ENCODE results near the gene CYP19A1.

CYP19A1 gene

DNA sequence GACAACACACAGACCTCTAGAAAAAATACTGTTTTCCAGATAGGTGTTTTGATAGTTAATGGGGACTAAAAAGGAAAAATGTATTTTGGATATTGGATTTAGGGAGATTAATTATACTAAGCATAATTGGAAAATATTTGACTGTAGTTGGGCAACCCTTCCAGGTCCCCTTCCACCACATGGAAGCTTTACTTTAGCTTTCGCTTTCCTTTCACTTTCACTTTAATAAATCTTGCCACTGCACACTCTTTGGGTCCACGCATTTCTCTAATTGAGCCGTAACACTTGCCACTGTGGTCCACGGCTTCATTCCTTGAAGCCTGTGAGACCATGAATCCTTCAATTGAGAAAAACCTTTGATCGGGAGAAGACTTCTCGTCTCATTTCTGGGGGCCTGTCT, 18.6 kb upstream of the CYP19A1 start:
- DNase-seq (ENCODE audit: low spot score), result no peak

DNA sequence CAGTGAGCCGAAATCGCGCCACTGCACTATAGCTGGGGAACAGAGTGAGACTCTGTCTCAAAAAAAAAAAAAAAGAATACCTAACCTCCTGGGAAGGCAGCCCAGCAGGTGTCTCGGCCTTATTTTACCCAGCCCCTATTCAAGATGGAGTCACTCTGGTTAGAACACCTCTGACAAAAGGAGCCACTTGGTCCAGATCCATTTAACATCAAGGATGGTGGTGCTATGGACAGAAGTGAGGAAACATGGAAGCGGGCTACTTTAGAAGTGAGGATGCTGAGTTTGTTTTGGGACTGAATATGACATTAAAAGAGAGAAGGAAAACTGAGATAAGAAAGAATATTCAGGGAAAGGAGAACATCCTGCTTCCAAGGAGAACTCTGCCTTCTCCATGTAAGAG, 17.8 kb upstream of the CYP19A1 start:
- no peak for DNase-seq (ENCODE audit: low spot score)

DNA sequence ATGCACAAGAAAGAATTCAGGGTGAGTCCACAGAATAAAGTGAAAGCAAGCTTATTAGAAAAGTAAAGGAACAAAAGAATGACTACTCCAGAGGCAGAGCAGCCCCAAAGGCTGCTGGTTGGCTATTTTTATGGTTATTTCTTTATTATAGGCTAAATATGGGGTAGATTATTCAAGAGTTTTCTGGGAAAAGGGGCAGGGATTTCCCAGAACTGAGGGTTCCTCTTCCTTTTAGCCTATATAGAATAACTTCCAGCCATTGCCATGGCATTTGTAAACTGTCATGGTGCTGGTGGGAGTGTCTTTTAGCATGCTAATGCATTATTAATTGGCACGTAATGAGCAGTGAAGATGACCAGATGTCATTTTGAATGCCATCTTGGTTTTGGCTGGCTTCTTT, 16.7 kb upstream of the CYP19A1 start:
- DNase-seq (ENCODE audit: low spot score), result no peak

DNA sequence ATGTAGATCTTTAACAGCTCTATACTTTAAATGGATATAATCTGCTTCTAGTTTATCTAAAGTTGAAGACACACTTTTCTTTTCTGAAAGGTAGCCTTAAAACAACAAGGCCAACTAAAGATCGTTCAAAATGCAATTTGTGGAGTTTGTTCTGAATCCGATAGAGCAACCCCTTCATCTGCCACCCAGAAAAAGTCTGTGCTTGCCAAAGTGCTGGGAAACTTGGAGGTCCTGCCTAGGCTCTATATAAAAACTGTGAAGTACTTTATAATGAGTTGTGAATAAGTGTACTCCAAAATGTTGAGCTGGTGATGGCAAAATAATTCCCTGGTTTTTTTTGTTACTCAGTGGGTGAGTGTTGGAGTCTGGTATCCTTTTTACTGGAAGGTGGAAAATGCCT, 15.6 kb upstream of the CYP19A1 start:
- DNase-seq (ENCODE audit: low spot score), result no peak

DNA sequence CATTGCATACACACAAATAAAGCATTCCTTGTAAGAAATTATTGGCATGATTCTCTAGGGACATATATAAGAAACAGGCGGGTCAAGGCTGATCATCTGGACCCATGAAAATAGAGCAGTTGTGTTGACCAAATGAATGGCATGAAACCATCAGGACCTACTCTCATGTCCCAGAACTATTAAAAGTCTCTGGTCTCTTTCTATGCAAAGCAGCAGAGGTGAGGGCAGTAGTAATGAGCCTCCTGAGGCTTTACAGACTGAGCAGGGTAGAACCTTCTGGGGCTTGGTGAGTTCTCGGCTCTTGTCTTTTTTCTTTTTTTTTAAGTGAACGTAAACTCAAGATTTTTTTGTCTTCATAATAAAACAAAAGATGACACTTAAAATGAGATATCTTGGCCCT, 12.3 kb upstream of the CYP19A1 start:
- DNase-seq (ENCODE audit: low spot score), result no peak

DNA sequence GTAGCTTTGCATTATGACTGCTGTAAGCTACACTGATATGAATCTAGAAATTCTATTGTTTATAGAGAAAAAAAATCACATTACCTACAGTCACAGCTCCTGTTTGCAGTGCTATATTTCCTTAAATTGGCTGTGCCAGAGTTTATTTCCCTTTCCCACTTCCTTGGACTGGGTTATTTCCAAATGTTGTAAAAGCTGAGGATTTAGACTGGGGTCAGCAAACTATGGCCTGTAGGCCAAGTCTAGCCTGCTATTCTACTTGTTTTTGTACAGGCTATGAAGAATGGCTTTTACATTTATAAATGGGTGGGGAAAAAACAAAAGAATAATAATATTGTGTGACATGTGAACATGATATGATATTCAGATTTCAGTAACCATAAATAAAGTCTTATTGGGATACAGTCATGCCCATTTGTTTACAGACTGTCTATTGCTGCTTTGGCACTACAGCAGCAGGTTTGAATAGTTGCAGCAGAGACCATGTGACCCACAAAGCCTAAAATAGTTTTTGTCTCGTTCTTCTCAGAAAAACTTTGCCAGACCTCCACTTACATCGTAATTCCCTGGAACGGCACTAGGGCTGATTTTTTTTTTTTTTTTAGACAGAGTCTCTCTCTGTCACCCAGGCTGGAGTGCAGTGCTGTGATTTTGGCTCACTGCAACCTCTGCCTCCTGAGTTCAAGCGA, 10.9 kb upstream of the CYP19A1 start:
- no peak for DNase-seq (ENCODE audit: low spot score)

DNA sequence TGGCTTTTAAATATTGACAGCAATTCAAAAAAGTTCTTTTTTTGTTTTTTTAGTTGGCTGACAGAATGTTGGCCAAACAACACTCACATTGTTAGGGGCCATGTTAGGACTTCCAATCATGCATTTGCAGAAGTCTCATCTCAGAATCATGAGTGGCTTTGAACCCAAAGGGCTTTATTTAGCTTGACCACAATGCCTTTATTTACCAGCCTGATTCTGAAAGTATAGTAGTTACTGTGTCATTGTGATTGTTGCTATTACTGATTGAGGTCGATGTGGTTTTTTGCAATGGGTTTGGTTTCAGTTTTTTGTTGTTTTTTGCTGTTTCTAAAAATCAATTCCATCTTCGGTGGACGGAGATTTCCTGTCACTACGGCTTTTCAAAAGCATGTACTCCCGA, 10.3 kb upstream of the CYP19A1 start:
- no peak for DNase-seq (ENCODE audit: low spot score)

DNA sequence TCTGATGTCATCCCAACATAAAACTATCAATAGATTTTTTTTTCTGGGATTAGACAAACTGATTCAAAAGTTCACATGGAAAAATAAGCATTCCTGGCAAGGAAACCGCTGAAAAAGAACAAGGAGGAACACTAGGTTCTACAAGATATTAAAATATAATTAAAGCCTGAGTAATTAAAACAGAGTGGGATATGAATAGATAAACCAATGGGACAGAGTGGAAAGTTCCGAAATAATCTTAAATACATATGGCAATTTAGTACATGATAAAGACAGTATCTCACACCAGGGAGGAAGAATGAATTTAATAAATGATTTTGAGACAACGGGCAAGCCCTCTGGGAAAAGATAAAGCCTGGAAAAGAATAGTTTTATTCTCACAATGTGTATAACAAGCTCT, 7.7 kb upstream of the CYP19A1 start:
- no peak for DNase-seq (ENCODE audit: low spot score)

DNA sequence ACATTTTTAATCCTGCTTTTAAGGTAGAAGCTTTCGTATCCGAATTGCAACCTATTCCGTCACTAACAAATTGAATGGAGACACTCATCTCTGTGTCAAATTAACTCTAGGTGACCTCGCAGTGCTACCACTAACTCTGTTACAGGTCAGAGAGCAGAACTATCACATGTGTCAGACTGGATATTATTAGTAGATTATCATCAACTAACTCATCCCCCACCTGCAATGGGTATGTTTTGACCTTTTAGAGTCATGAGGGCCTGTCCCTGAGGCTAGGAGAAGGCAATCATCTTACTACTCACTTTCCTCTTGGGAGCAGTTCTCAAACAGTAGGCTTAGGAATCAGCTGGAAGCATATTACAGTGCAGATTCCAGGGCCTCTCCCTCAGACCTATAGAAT, 5.1 kb upstream of the CYP19A1 start:
- DNase-seq (ENCODE audit: low spot score), result no peak

DNA sequence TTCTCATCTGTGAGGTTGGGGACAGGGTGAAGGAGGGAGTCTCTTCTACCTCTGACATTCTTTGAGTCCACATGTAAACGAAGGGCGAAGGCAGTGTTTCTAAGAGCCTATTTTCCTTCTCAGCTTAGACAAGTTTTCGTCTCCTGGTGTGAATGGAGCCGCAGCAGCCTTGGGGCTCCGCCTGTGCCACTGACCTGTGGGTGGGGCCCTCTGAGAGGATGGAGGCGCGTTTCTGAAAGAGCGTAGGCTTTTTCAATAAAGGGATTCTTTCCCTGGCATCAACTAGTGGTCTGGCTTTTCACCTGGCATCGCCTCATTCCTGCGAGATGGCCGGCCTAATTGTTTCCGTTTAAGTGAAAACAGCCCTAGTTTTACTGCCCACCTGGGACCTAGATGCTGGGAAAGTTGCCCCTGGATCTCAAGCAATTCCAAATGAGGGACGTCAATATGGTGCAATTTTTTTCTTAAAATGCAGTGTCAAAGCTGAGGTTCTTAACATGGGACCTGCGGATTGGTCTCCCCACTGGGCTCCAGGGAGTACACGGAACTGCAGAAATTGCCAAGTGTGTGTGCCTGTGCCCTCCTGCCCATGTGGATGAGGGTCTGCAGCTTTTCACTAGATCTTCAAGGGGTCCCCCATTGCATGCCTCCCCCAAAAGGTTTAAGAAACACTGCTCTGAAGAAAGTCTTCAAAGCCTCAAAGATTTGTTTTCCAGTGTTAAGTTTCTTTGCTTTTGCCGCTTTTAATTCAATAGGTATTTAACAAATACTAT, 4.0 kb upstream of the CYP19A1 start:
- DNase-seq (ENCODE audit: low spot score), result no peak

DNA sequence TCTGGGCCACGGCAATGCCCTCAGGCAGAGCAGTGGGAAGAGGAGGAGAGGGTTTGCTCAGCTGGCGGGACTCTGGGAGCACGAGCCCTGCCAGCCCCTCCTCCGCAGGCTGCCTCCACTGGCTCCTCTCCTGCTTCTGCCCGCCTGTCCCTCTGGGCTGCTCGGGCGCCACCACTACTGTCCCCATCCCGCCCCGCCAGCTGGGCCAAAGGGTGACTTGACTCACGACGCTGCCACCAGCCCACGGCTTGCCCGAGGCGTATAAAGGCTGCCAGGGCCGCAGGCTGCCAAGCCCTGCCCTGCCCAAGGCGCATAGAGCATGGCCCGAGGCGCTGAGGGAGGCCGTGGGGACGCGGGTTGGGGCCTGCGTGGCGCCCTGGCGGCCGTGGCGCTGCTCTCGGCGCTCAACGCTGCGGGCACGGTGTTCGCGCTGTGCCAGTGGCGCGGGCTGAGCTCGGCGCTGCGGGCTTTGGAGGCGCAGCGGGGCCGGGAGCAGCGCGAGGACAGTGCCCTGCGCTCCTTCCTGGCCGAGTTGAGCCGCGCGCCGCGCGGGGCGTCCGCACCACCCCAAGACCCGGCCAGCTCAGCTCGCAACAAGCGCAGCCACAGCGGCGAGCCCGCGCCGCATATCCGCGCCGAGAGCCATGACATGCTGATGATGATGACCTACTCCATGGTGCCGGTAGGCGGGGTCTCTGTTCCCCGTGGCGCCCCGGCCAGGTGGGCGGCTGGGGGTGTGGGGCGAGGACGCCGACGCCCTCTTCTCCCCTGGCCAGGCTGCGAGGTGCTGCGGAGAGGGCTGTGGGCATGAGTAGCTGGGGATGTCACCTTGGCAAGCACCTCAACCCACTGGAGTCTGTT, 3.2 kb upstream of the CYP19A1 start, which contains the start of gene GLDN:
Gene GLDN (plus strand): TSS at position 290 of the 861 bp plus-strand sequence. CDS start 30 bp downstream, at position 320.
- DNase-seq (ENCODE audit: low spot score), result peak; percentile 22

DNA sequence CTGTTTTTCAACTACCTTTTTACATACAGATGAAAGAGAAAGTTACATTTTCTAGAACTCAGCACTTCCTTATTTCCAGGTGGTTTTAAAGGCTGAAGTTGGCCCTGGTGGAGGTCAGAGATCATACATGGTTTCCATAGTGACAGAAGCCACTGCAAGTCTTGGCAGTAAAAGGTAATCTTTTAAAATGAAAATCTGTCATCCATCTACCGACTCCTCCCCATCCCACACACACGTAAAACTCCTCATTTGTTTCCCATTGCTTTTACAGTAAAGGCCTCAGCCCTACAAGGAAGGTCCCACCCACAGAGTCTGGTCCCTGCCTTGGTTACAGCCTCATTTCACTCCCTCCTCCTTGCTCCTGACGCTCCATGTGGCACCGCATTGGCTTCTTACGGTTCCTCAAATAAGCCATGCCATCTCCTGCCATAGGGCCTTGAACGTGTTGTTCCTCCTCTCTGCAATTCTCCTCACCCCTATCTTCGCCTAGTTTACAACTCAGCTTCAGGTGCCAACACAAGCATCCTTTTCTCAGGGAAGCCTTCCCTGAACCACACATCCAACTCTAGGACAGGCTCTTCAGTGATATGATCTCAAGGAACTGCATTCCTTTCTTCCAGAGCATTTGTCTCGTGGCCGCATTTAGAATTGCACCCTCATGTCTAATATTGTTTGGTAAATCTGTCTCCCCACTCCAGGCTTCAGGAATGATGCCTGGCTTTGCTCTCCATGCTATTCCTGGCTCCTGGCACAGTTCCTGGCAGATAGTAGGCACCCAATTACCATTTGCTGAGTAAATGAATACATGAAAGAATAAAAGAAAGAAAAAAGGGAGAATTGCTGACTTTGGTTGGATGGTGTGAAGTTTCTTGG, 2.6 kb downstream of the CYP19A1 start:
- no peak for DNase-seq (ENCODE audit: low spot score)

DNA sequence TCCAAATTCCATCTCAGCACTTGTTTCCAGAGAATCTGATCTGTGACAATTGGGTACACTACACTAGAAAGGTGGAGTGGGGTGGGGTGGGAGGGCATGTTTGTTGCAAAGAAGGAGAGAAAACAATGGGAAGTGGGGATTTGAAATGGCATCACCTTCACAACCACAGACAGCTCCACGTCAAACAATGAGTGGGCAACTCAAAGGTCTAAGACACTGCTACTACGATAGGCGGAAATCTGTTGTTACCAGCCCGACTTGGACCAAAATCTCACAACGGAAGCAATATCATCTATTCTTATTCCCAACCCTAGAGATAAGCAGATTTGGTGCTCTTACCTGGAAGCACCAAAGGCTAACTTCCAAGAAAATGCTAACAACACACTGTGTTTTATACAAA, 3.3 kb downstream of the CYP19A1 start:
- DNase-seq (ENCODE audit: low spot score), result no peak

DNA sequence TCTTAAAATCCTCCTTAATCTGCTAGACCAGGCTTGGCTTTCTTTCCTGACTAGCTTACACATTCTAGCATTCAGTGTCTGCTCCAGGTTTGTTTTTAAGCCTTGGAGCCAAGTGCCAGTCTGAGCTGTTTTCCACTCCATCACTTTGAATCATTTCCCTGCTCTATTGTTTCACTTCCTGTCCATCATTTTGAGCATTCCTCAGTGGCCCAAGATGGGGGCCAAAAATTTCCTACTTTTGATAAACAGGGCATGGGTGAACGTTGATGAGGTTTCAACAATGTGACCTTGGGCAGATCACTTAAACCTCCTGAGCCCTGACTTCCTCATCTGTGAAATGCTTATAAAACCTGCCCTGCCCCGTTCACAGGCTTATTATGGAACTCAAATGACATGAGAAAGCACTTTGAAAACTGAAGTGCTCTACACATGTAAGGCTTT, 4.4 kb downstream of the CYP19A1 start:
- DNase-seq (ENCODE audit: low spot score), result no peak

DNA sequence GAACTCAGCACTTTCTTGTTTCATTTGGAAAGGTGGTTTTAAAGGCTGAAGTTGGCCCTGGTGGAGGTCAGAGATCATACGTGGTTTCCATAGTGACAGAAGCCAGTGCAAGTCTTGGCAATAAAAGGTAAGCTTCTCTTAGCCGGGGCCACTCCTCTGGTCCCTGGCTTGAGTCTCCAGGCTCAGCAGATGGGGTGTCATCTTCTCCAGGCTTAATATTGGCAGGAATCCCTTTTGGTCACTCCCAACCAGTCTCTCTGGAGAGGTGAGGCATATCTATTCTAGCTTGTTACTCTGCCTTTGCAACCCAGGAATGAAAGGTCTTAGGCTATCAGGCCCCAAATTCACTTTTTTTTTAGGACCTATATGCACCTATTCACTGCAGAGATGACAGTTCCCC, 4.8 kb downstream of the CYP19A1 start:
- DNase-seq (ENCODE audit: low spot score), result no peak

DNA sequence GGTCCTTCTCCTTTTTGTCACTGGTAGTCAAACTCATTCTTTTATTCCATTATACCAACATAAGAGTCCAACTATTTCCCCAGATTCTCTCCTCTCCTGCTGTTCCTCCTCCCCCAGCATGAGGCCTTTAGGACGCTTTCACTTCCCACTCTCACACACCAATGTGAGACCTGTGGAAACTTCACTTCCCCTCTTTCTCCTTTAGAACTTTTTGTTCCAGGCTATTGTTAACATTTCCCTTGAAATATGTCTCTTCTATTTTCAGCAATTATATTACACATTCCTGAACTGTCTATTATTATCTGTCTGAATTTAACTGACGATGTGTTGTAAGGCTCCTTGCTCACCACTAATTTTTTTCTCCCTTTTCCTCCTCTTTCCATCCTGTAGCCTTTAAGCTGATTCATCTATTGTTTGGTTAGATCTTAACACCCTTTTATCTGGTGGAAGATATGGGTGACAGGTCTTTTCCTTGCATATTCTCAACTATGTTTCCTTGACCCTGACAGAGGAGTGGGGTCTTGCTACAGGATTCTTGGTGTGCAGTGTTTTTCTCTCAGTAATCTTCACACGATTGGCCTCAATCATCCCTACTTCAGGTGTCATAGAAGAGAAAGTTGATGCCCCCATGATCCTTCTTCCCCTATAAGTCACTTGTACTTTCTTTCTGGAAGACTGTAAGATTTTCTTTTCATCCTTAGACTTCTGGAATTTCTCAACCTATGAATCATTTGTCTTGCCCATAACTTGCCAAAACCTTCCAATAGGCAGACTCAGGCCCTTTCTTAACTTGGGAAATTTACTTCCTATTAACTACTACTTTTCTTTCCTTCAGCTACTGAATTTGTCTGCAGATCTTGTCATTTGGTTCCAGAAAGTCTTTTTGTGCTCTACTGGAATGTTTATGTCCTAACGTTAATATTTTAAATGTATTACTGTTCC, 5.9 kb downstream of the CYP19A1 start:
- no peak for DNase-seq (ENCODE audit: low spot score)

DNA sequence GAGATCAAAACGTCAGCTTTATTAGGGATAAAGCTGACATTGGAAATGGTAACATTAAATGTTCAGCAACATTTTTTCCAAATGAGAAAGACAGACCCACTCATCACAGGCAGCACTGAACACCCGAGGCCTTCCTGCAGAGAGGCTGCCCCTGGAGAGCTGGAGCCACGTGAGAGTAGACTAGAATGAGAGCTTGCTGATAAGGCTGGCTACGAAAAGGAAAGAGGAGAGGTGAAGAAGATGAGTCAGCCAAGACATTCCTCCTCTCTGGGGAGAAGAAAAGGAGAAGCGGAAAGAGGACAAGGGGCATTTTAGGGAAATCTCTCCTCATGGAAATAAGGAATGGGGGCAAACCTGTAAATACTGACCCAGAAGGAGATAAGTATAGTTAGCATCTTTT, 7.3 kb downstream of the CYP19A1 start:
- DNase-seq (ENCODE audit: low spot score), result no peak

DNA sequence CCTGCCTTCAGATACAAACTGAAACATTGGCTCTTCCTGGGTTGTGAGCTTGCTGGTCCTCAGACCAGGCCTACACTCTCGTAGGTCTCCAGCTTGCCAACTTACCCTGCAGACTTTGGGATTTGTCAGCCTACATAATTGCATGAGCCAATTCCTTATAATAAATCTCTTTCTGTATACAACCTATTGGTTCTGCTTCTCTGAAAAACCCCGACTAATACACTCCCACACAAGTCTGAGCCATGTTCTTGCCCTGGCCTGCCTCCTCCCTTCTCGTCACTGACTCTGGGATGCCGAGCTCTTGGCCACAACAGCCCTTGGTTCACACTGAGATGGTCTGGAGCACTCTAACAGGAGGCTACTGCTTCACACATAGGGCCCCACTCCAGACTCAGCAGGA, 9.5 kb downstream of the CYP19A1 start:
- no peak for DNase-seq (ENCODE audit: low spot score)

DNA sequence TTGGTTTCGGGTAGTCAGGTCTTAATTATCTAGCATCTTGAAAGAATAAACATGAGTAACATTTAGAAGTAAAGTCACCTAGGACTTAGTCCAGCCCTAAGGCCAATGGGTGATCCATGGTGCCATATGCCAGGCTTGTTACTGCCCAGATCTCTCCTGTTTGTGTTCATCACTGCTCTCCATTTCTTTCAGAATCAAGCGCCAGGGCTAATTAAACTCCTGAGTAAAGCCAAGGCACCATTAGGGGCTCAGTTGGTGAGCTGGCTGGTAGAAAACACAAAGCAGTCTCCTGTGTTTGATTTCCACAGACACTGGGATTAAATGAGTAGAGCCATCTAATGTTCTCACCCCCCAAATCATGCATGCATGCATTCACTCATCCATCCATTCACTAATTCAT, 11.3 kb downstream of the CYP19A1 start:
- no peak for DNase-seq (ENCODE audit: low spot score)

DNA sequence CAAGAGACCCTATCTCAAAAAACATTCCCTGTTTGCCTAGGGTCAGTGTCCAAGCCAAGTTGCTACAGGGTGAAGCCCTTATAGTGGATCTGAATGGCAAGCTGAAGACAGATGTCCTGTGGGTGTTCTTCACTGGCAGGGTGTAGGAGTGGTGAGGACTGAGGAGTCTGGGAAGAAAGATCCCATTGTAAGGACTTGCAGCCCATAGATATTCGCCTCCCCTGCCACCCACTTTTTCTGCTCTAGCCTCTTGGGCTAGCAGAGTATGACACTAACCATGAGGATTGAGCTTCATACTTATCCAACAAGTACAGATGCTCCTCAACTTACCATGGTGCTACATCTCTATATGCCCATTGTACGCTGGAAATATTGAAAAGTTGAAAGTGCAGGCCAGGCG, 13.2 kb downstream of the CYP19A1 start:
- no peak for DNase-seq (ENCODE audit: low spot score)

DNA sequence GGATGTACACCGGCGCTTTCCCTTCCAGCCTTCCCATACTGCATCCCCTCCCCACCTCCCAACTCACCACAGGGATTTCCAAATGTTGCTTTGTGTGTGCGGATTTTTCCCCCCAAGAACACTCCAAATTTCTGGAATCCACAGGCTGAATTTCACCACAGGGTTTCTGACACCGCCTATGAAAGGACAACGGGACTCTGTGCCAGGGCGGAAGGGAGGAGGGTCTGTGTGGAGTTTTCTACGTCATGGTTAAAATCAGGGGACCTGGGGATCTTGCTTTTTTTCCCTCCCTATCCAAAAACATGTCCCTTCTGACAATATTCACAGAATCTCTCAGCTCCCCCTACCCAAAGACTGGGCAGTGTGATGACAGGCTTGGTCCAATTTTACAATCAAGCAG, 14.6 kb downstream of the CYP19A1 start:
- DNase-seq (ENCODE audit: low spot score), result no peak

Measured in SW480 (cell line).